ENCODE results near the gene ZNF581.

Gene ZNF581

GRCh38 chr19:55635334-55635717 is 8.1 kb upstream of the ZNF581 start:
- peak; percentile 38; the same call in 1 of the 2 replicates for TF ChIP-seq SPI1 (IDR thresholded peaks at IDR 0.05; ENCODE audit: borderline replicate concordance, low read depth)
- no peak for TF ChIP-seq REST (IDR thresholded peaks at IDR 0.05; ENCODE audit: insufficient replicate concordance, low read depth)
- no peaks in the 10 kb centered on the region for H3K27me3 ChIP-seq (ENCODE audit: insufficient read depth, poor library complexity, severe bottlenecking)
- H3K4me3 ChIP-seq (replicated peaks; ENCODE audit: insufficient read depth, low read length) = peak overlapping the region; percentile 83
- DNase-seq (ENCODE audit: low read depth in 1 of 2, low spot score in 1 of 2) = no peak
- peak overlapping the region; percentile 90 for H3K27ac ChIP-seq (replicated peaks)

DNA sequence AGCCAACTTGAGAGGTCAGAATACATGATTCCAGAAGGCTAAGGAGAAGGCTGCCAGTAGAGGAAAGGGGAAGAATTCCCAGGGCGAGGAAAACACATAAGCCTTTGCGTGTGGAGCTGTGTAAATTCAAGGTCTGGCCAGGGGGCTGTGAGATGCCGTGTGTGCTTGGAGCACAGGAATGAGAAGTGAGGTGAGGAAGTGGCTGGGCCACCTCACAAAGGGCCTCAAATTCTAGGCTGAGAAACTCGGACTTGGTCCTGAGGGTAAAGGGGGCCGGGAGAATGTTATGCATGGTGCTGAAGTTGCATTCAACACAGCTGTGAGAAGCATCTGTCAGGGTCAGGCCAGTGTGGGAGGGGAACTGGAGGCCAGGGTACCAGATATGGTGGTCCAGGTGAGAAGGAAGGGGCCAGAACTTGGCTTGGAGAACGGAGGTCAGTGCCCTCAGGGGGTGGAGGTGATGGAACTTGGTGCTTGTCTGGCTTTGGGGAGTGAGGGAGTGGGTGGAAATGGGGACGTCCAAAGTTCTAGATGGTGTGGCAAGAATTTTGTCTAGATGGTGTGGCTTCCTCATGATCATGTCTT is 7.5 kb upstream of the ZNF581 start:
- Histone ChIP-seq H3K27ac (replicated peaks) (peak overlapping the region; percentile 90), H3K27me3 (ENCODE audit: insufficient read depth, poor library complexity, severe bottlenecking) (no peaks in the 10 kb centered on the region), H3K4me3 (replicated peaks; ENCODE audit: insufficient read depth, low read length) (peak overlapping the region; percentile 83)
- TF ChIP-seq, protein P1, sequence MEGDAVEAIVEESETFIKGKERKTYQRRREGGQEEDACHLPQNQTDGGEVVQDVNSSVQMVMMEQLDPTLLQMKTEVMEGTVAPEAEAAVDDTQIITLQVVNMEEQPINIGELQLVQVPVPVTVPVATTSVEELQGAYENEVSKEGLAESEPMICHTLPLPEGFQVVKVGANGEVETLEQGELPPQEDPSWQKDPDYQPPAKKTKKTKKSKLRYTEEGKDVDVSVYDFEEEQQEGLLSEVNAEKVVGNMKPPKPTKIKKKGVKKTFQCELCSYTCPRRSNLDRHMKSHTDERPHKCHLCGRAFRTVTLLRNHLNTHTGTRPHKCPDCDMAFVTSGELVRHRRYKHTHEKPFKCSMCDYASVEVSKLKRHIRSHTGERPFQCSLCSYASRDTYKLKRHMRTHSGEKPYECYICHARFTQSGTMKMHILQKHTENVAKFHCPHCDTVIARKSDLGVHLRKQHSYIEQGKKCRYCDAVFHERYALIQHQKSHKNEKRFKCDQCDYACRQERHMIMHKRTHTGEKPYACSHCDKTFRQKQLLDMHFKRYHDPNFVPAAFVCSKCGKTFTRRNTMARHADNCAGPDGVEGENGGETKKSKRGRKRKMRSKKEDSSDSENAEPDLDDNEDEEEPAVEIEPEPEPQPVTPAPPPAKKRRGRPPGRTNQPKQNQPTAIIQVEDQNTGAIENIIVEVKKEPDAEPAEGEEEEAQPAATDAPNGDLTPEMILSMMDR (IDR thresholded peaks at IDR 0.05; ENCODE audit: insufficient read depth, low read length) = no peak
- TF ChIP-seq SPI1 (IDR thresholded peaks at IDR 0.05; ENCODE audit: borderline replicate concordance, low read depth) = 0 out of 2 replicates have a peak, but pooled peaks have one; percentile 57
- DNase-seq (ENCODE audit: low read depth in 1 of 2, low spot score in 1 of 2) = no peak

DNA sequence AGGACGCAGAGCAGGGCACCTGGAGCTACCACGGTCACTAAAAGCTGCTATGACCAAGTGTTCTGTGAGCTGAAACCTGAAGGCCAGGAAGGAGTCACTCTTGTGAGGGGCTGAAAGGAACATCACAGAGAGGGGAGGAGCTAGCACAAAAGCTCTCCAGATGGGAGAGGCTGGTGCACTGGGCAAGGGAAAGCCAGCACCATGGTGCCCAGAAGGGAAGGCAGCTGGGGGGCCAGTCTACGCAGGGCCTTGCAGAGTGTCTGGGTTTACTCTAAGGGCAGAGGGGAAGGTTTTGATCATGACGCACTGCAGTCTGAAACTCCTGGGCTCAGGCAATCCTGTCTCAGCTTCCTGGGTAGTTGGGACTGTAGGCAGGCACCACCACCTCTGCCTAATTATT is 6.7 kb upstream of the ZNF581 start:
- TF ChIP-seq GABPA (IDR thresholded peaks at IDR 0.05; ENCODE audit: low read depth) (no peak), SPI1 (IDR thresholded peaks at IDR 0.05; ENCODE audit: borderline replicate concordance, low read depth) (no peak), POLR2AphosphoS5 (IDR thresholded peaks at IDR 0.05; ENCODE audit: low read depth) (no peak), REST (IDR thresholded peaks at IDR 0.05; ENCODE audit: insufficient replicate concordance, low read depth) (no peak)
- TF ChIP-seq, protein P1 (IDR thresholded peaks at IDR 0.05; ENCODE audit: insufficient read depth, low read length) = no peak
- Histone ChIP-seq H3K27me3 (ENCODE audit: insufficient read depth, poor library complexity, severe bottlenecking) (no peaks in the 10 kb centered on the region), H3K27ac (replicated peaks) (no peak overlapping the region; the same call in 1 of the 2 replicates), H3K4me3 (replicated peaks; ENCODE audit: insufficient read depth, low read length) (no peak overlapping the region)
- no peak for DNase-seq (ENCODE audit: low read depth in 1 of 2, low spot score in 1 of 2)

DNA sequence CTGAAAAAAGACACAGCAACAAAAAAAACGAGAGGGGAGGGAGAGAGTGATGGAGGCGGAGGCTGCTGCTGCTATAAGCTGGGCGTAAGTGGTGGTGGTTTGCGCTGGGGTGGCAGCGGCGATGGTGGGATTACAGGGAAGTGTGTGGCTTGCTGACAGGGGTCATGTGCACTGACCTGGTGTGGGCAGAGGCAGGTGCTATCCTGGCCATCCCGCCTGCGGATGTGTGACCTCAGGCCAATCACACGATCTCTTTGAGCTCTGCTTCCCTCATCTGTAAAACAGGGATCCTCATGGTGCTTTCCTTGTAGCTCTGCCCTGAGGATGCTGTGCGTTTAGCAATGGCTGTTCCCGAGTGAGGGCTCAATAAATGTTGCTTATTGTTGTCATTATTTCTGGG is 5.9 kb upstream of the ZNF581 start:
- no peak for DNase-seq (ENCODE audit: low read depth in 1 of 2, low spot score in 1 of 2)
- Histone ChIP-seq H3K4me3 (replicated peaks; ENCODE audit: insufficient read depth, low read length) (no peak overlapping the region), H3K27ac (replicated peaks) (no peak overlapping the region), H3K27me3 (ENCODE audit: insufficient read depth, poor library complexity, severe bottlenecking) (no peaks in the 10 kb centered on the region)
- TF ChIP-seq POLR2AphosphoS5 (IDR thresholded peaks at IDR 0.05; ENCODE audit: low read depth) = no peak; the same call in 1 of the 2 replicates
- no peak for TF ChIP-seq SPI1 (IDR thresholded peaks at IDR 0.05; ENCODE audit: borderline replicate concordance, low read depth)
- TF ChIP-seq, protein P1 (IDR thresholded peaks at IDR 0.05; ENCODE audit: insufficient read depth, low read length) = no peak
- no peak for TF ChIP-seq GABPA (IDR thresholded peaks at IDR 0.05; ENCODE audit: low read depth)
- no peak for TF ChIP-seq REST (IDR thresholded peaks at IDR 0.05; ENCODE audit: insufficient replicate concordance, low read depth)
